Measurements from ENCODE around the gene RGL4.
"Not testable (repeated sequence)": the region's sequence is repeated elsewhere in the genome, so short reads cannot be mapped to it uniquely, and the experiment has no call there.

The RGL4 gene

GRCh38 chr22:23690713-23691112, at the start of gene RGL4:
RGL4 (plus strand) TSS chr22:23691013; CDS start chr22:23692031, 1,018 bp downstream.
- DNase-seq, result no peak

GRCh38 chr22:23646526-23646925, 44.3 kb upstream of the RGL4 start:
- not testable (repeated sequence) for DNase-seq

DNA sequence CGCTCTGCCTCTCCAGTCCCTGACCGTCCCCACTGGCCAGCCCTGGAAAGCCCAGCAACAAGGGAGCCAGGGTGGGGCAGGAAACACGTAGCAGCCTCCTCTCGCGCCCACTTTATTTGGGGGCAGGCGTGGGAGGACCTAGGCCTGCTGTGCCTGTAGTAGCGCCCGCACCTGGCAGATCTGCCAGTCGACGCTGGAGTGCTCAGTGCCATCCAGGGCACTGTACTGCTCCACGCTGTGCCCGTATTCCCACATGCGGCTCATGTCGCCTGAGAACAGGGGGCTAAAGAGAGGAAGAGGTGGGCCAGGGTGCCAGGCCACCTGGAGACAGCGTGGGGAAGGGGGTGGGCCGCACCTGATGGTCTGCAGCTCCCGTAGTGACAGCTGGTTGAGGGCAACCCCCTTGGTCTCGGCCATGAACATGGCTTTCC, 41.7 kb upstream of the RGL4 start:
- no peak for DNase-seq

- DNase-seq, result no peak
Observed at GRCh38 chr22:23651676-23652075, 39.1 kb upstream of the RGL4 start.

GRCh38 chr22:23652286-23652685, 38.5 kb upstream of the RGL4 start:
- no peak for DNase-seq

- DNase-seq, result no peak
Observed at GRCh38 chr22:23652711-23653110, 38.1 kb upstream of the RGL4 start.

DNA sequence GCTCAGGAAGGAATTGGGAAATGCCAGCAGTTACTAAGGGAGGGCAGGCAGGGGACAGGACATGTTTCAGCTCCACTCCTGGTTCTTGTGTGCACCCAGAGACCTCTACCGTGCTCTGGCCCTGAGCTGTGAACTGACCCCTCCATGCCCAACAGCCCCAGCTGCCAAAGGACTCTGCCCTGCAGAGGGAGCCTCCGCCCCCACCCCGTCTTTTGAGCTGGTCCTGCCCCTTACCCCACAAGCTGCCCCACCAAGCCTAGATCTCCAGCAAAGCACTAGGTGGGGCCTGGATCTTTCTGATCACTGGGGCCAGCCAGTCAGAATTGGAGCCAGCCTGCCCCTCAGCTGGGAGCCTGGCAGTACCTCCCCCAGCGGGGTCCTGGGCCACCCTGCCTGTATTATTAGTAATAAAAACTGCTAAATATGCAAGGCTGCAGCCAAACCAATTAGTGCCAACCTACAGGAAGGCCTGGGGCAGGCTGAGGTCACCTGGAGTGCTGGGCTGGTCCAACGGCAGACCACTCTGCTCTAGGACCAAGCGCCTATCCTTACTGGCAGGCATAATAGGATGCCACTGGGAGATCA, 34.8 kb upstream of the RGL4 start:
- DNase-seq, result no peak

- no peak for DNase-seq
Observed at GRCh38 chr22:23657727-23658126, 33.1 kb upstream of the RGL4 start.

- not testable (repeated sequence) for DNase-seq
Observed at GRCh38 chr22:23660381-23660780, 30.4 kb upstream of the RGL4 start.

DNA sequence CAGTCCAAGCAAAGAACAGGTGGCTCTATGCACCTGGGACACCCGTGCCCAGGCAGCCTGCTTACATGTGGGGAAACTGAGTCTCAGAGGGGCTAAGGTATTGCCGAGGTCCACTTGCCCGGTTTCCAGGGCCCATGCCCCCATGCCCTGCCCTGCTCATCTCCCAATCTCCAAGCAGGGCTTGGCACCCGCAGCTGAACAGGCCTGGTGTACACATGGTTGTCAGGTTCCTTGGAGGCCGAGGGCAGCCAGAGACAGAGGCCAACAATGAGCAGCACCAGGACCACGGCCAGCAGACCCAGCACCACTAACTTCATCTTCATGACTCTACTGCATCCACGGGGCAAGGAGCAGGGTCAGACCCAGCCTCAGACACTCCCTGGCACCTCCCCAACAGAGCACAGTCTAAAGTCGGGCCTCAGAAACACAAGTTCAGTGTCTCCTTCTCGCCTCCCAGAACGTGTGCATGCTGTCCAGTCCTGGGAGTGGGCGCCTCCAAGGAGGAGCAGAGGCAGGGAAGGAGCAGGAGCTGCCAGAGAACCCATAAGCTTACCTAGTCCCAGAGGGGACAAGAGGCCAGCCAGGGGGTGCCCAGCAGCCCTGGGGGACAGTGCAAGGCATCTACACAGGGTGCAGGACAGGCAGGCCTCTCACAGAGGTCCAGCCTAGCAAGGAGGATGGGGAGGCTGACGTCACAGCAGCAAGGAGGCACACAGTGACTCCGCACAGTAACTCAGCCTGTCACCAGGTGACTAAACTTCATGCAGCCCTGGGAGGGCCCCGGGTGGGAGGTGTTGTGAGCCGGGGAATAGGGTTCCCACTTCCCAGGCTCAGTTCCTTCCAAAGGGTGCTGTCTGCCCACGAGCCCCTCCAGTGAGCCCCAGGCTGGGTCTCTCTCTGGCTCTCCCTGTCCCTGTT, 20.2 kb upstream of the RGL4 start:
- DNase-seq, result no peak

GRCh38 chr22:23671387-23671786, 19.4 kb upstream of the RGL4 start:
- not testable (repeated sequence) for DNase-seq

- not testable (repeated sequence) for DNase-seq
Observed at GRCh38 chr22:23672307-23673049, 18.3 kb upstream of the RGL4 start.

GRCh38 chr22:23673050-23673620, 17.7 kb upstream of the RGL4 start:
- DNase-seq, result no peak

- DNase-seq, result no peak
Observed at GRCh38 chr22:23673826-23674690, 16.8 kb upstream of the RGL4 start.

- DNase-seq, result not testable (repeated sequence)
Observed at GRCh38 chr22:23674886-23675501, 15.8 kb upstream of the RGL4 start.

DNA sequence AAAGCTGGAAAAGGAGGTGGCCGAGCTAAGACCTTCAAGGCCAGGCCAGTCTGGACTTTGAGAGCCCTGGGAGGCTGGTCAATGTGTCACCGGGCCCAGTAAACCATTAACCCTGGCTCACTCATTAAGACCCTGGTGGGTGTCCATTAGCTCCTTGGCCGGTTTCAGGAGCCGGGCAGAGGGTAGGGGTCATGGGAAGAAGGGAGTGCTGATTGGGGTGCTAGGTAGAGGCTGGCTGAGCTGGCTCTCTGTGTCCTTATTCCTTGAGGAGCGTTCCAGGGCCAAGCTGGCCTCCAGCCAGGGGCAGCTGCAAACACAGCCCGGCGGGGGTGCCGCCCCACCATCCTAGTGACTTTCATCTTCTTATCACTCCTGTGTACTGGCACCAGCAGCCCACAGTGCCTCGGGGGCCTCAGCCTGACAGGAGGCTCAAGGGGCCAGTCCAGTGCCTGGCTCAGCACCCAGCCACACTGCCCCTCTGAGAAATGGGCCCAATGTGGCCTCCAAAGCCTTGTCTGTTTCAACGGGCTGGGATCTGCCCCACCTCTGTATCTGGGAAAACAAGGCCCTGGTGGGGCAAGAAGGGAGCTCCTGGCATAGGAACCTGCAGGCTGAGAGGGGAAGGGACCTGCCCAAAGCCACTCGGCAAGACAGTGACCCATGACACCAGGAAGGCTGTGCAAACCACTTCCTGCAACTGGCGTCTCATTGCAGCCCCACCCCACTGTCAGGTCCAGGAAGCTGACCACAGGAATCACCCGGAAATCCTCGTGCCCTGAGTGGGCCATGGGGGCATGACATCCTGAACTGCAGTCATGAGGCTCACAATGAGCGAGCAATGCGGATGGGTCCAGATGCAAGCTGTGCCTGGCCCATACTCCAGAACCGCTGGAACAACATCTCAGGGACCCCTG, 15.1 kb upstream of the RGL4 start:
- DNase-seq, result no peak

GRCh38 chr22:23676841-23677700, 13.7 kb upstream of the RGL4 start:
- not testable (repeated sequence) for DNase-seq

DNA sequence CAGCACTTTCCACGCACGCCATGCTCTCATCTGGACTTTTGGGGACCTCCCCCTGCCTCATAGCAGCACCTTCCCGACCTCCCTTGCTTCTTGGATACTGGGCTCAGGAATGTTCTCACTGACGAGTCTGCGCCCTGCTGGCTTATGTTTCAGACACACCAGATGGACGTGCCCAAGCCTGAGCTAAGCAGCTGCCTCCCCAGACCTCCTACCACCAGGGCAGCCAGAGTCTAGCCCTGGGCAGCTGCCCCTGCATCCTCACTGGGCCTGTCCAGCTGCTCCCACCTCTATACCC, 13.2 kb upstream of the RGL4 start:
- no peak for DNase-seq

DNA sequence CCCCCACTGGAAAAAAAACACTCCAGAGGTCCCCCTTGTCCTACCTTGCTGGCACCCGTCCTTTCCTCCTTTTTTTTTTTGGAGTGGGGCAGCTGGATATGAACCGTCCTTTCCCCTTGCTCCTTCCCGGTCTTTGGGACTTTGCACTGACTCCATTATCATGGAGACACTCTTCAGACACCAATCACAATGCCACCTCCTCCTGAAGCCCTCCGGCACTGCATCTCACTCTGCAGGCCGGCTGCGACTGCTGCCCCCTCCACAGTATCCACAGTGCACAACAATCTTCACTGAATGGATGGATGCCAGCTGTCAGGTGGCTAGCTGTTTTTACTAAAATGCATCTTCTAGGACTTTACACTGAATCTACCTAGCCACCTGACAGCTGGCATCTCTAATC, 12.7 kb upstream of the RGL4 start:
- no peak for DNase-seq
